MG63 (cell line): ENCODE data around the gene AIG1. TPM values are rescaled to one million over a fixed set of nuclear protein-coding genes. Genes with fewer than 3 reads are reported as not detected.

Source experiments
- DNase-seq: peaks from one replicate; pipeline ENCODE4 v3.0.0-alpha.2; 2020
- H3K27me3 ChIP-seq: fragments of 250-450 bp; sonication (Bioruptor Pico); 2 replicates; pipeline ENCODE4 v1.5.1; 2020; ENCODE audit warnings: mild to moderate bottlenecking, moderate library complexity
- H3K36me3 ChIP-seq: fragments of 250-450 bp; sonication (Bioruptor Pico); 2 replicates; pipeline ENCODE4 v1.5.1; 2020; ENCODE audit warnings: mild to moderate bottlenecking, moderate library complexity
- H3K4me3 ChIP-seq: fragments of 250-450 bp; sonication (Bioruptor Pico); 2 replicates; pipeline ENCODE4 v1.5.1; 2020; ENCODE audit warnings: mild to moderate bottlenecking, moderate library complexity
- H3K9me3 ChIP-seq: fragments of 250-450 bp; sonication (Bioruptor Pico); 2 replicates; pipeline ENCODE4 v1.5.1; 2020; ENCODE audit warnings: mild to moderate bottlenecking, moderate library complexity
- total RNA-seq: library from RNA; depleted of rRNA; stranded (reverse); fragments of >200 nt; shearing (Covaris generic); gene quantifications from 2 replicates; pipeline ENCODE4 v1.2.3, GENCODE V29; 2014; ENCODE audit warnings: low replicate concordance

The AIG1 gene
- total RNA-seq, 1 experiment from 2014 or later = 42.5 TPM

GRCh38 chr6:143107911-143108761 is 47.4 kb downstream of the AIG1 start:
- no peaks in the 10 kb centered on the region for H3K27me3 ChIP-seq
- no peak overlapping the region for H3K4me3 ChIP-seq
- H3K36me3 ChIP-seq = no peaks in the 10 kb centered on the region
- H3K9me3 ChIP-seq = no peaks in the 10 kb centered on the region
- DNase-seq = no peak

DNA sequence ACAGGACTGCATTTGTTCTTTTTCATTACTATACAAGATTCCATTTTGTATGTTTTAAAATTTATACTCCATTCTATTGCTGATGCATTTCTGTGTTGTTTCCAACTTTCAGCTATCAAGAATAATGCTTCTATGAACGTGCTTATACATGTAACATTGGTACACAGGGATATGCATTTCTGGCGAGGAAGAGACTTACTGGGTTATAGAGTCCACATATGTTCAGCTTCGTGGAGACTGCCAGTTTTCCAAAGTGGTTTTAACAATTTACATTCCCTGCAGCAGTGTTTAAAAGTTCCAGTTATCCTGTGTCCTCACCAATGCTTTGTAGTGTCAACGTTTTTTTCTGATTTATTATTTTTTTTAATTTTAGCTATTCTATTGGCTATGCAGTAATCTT is 48.5 kb downstream of the AIG1 start:
- no peaks in the 10 kb centered on the region for H3K9me3 ChIP-seq
- no peak overlapping the region for H3K4me3 ChIP-seq
- H3K27me3 ChIP-seq = no peaks in the 10 kb centered on the region; the same call in 1 of the 2 replicates
- H3K36me3 ChIP-seq = no peaks in the 10 kb centered on the region
- no peak for DNase-seq

DNA sequence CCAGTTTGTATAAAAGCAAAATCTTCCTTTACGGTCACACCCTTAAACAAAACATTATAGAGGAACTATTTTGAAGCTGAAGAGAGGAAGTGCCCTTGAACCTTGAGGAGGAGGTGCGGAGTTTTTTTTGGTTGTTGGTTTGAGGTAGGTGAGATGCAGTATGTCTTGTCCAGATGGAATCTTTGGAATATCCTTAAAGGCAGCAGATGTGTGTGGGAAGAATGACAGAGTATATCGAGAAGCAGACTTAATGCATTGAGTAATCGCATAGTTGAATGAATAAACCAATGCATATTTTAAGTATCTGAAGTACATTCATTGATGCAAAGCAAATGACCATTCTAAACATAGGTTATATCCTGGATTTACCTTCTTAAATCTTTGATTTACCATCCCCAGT is 49.9 kb downstream of the AIG1 start:
- H3K4me3 ChIP-seq = no peak overlapping the region
- no peak for DNase-seq
- no peaks in the 10 kb centered on the region; the same call in 1 of the 2 replicates for H3K27me3 ChIP-seq
- no peaks in the 10 kb centered on the region for H3K36me3 ChIP-seq
- H3K9me3 ChIP-seq = no peaks in the 10 kb centered on the region

DNA sequence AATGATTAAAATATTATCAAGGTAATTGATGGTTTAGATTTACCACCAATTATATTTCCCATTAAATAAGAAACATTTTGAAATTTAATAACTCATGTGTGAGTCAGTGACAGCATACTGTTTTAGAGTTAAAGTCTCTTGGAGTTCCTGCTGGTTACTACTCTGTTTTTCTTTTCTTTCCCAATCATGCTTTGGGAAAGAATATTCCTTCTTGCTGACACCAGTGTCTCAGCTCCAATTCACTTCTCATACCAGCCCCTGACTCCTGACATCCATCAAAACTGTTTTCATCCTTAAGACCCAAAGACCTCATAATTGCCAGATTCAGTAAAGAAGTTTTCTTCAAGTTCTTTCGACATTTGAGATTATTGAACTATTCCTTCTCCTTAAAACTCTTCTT is 50.3 kb downstream of the AIG1 start:
- DNase-seq = no peak
- Histone ChIP-seq H3K36me3 (no peaks in the 10 kb centered on the region), H3K4me3 (no peak overlapping the region), H3K9me3 (no peaks in the 10 kb centered on the region), H3K27me3 (no peaks in the 10 kb centered on the region; the same call in 1 of the 2 replicates)

- no peaks in the 10 kb centered on the region; the same call in 1 of the 2 replicates for H3K27me3 ChIP-seq
- DNase-seq = no peak
- no peaks in the 10 kb centered on the region for H3K9me3 ChIP-seq
- H3K4me3 ChIP-seq = no peak overlapping the region
- no peaks in the 10 kb centered on the region for H3K36me3 ChIP-seq
Measured at GRCh38 chr6:143111443-143111842, 50.8 kb downstream of the AIG1 start.

- H3K27me3 ChIP-seq = no peaks in the 10 kb centered on the region; the same call in 1 of the 2 replicates
- H3K36me3 ChIP-seq = no peaks in the 10 kb centered on the region
- no peak for DNase-seq
- H3K9me3 ChIP-seq = no peaks in the 10 kb centered on the region
- H3K4me3 ChIP-seq = no peak overlapping the region
Measured at GRCh38 chr6:143112084-143112768, 51.5 kb downstream of the AIG1 start.

- Histone ChIP-seq H3K36me3 (no peaks in the 10 kb centered on the region), H3K27me3 (no peaks in the 10 kb centered on the region; the same call in 1 of the 2 replicates)
Measured at GRCh38 chr6:143112837-143113236, 52.1 kb downstream of the AIG1 start.

DNA sequence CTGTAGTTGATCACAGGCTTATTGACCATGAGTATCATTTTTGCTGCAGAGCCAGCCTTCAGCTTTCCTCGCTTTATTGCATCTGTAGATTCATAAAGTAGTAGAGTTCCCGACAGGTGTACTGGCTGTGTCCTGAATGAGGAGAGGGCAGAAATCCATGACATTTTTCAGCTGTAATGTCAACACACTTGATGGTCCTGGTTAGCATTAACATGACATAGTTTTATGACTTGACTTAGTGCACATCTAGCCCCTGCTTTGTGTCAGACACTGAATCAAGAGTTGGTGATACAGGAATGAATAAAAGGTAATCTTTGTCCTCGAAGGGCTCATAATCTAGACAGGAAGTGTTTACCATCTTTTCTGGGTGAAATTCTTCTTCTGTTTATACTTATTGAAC is 55.0 kb downstream of the AIG1 start:
- Histone ChIP-seq H3K27me3 (no peaks in the 10 kb centered on the region; the same call in 1 of the 2 replicates), H3K9me3 (0 out of 2 replicates have a peak, but pooled peaks cover 3% of the 10 kb centered on the region), H3K36me3 (no peaks in the 10 kb centered on the region), H3K4me3 (no peak overlapping the region)
- DNase-seq = no peak

More at GRCh38 chr6:143112837-143113236, 52.1 kb downstream of the AIG1 start:
- no peak for DNase-seq
- Histone ChIP-seq H3K4me3 (no peak overlapping the region), H3K9me3 (no peaks in the 10 kb centered on the region)

DNA sequence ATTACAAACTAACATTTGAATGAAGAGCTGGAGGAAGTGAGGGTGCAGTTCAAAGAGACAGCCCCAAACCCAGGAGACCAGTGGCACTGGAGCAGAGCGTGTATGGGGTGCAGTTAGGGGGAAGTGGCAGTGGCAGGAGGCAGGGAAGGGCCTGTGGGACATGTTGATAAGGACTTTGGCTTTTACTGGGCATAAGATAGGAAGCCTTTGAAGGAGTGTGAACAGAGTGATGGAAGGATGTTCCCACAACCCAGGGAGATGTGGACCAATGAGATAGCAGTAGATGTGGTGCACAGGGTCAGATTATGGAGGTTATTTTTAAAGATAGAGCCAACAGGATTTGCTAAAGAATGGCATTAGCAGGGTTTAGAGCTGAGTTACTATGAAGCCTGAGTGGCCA is 56.4 kb downstream of the AIG1 start:
- H3K27me3 ChIP-seq = no peaks in the 10 kb centered on the region; the same call in 1 of the 2 replicates
- DNase-seq = no peak
- H3K4me3 ChIP-seq = no peak overlapping the region
- 0 out of 2 replicates have a peak, but pooled peaks cover 5% of the 10 kb centered on the region for H3K9me3 ChIP-seq
- no peaks in the 10 kb centered on the region for H3K36me3 ChIP-seq

DNA sequence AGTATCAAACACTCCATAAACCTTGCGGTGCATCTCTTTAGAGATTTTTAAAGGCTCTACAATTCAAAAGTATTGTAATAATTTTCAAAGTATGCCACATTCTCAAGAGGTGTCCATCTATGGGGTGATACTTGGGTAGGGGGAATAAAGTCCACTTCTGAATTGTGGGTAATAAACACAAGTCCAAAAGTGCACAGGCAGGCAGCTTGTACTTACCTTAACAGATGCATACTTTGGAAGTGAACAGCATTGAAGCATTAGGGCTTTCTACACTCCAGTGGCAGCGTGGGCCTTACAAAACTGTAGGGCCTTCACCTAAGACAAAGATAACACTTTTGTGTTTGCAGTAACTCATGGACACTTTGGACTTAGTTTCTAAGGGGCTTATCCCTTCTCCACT is 58.6 kb downstream of the AIG1 start:
- 0 out of 2 replicates have a peak, but pooled peaks cover 5% of the 10 kb centered on the region for H3K9me3 ChIP-seq
- H3K36me3 ChIP-seq = no peaks in the 10 kb centered on the region
- H3K4me3 ChIP-seq = no peak overlapping the region
- no peak for DNase-seq
- H3K27me3 ChIP-seq = no peaks in the 10 kb centered on the region; the same call in 1 of the 2 replicates

GRCh38 chr6:143123081-143123480 is 62.4 kb downstream of the AIG1 start:
- Histone ChIP-seq H3K36me3 (no peaks in the 10 kb centered on the region), H3K9me3 (0 out of 2 replicates have a peak, but pooled peaks cover 5% of the 10 kb centered on the region), H3K27me3 (no peaks in the 10 kb centered on the region), H3K4me3 (no peak overlapping the region)
- no peak for DNase-seq

DNA sequence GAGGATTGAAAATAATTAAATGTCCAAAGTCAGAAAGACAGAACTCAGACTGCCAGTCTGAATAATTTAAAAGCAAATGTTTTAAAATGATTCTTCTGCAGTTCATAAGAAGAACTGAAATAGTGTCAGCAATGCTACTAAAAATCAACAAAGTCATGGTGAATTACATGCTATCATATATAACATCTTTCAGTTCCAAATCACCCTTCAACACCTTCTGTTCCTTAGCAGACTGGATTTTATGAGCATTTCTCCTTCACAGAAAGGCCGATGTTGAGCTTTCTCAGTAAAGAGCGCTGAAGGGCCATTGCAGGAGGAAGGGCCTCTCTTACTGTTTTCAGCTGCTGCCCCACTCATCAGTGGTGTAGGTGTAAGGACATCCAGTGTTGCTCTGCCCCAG is 63.3 kb downstream of the AIG1 start:
- DNase-seq = no peak
- no peaks in the 10 kb centered on the region for H3K27me3 ChIP-seq
- H3K4me3 ChIP-seq = no peak overlapping the region
- no peaks in the 10 kb centered on the region for H3K36me3 ChIP-seq
- 0 out of 2 replicates have a peak, but pooled peaks cover 5% of the 10 kb centered on the region for H3K9me3 ChIP-seq

GRCh38 chr6:143125455-143125854 is 64.8 kb downstream of the AIG1 start:
- Histone ChIP-seq H3K9me3 (peaks cover 5% of the 10 kb centered on the region), H3K4me3 (no peak overlapping the region), H3K36me3 (no peaks in the 10 kb centered on the region), H3K27me3 (no peaks in the 10 kb centered on the region)
- DNase-seq = no peak

- no peaks in the 10 kb centered on the region for H3K27me3 ChIP-seq
- H3K9me3 ChIP-seq = peaks cover 7% of the 10 kb centered on the region
- H3K4me3 ChIP-seq = no peak overlapping the region
- H3K36me3 ChIP-seq = no peaks in the 10 kb centered on the region
- no peak for DNase-seq
Measured at GRCh38 chr6:143125864-143126573, 65.3 kb downstream of the AIG1 start.

GRCh38 chr6:143126574-143126941 is 65.9 kb downstream of the AIG1 start:
- no peak for DNase-seq
- Histone ChIP-seq H3K27me3 (no peaks in the 10 kb centered on the region), H3K36me3 (no peaks in the 10 kb centered on the region), H3K4me3 (no peak overlapping the region), H3K9me3 (peaks cover 9% of the 10 kb centered on the region)

DNA sequence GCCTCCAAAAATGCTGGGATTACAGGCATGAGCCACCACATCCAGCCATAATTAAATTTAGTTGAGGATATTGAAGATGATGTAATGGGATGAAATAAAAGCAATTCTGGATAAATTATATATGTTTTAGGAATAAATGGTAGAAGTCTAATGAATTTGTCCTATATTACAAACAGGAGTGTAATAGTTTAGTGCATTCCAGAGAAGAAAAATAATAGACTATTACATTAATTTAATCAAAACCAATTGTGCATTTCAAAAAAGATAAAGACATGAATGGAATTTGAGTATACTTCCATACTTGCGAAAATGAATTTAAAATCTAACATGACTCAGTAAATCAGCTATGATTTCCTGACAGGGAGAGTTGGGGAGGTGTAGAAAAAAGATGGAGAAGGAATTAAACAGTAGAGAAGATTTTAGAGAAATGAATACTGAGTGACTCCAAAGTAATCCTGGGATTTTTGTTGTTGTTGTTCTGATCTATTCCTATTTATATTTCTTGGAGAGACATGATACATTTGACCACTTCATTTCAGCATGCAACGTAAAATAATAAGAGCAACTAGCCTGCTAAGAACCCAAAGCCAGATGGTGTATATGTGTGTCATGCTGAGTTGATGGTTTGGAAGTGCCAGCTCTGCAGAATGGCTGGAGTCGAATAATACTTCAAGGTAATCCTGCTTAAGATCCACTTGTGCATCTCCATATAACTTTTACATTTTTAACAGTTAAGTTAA is 67.4 kb downstream of the AIG1 start:
- Histone ChIP-seq H3K4me3 (no peak overlapping the region), H3K36me3 (no peaks in the 10 kb centered on the region), H3K27me3 (no peaks in the 10 kb centered on the region), H3K9me3 (peaks cover 9% of the 10 kb centered on the region)
- DNase-seq = no peak
